HG03066 (cell line): ENCODE data around the gene DPY19L1.
A peak's percentile ranks its signal among the peaks of the same experiment; 100 is the strongest.
"Not testable (repeated sequence)": the region's sequence is repeated elsewhere in the genome, so short reads cannot be mapped to it uniquely, and the experiment has no call there.

Experiments used
- ATAC-seq: cut with Tn5 transposase; IDR thresholded peaks from one replicate; pipeline ENCODE4 v1.9.1; 2021; ENCODE audit warnings: low read depth; ENCODE audit not compliant: unreplicated experiment

Gene DPY19L1

GRCh38 chr7:35037211-35037525 lies at the start of gene DPY19L1:
Gene DPY19L1 (minus strand): TSS chr7:35037485. CDS start chr7:35037394, 91 bp downstream.
- ATAC-seq = no peak

GRCh38 chr7:35079517-35079916 lies 42.2 kb upstream of the DPY19L1 start:
- not testable (repeated sequence) for ATAC-seq

- not testable (repeated sequence) for ATAC-seq
Observed at GRCh38 chr7:35074008-35074407, 36.7 kb upstream of the DPY19L1 start.

- ATAC-seq = not testable (repeated sequence)
Observed at GRCh38 chr7:35072950-35073827, 35.9 kb upstream of the DPY19L1 start.

- ATAC-seq = not testable (repeated sequence)
Observed at GRCh38 chr7:35069084-35069483, 31.8 kb upstream of the DPY19L1 start.

GRCh38 chr7:35065382-35065781 lies 28.1 kb upstream of the DPY19L1 start:
- ATAC-seq = not testable (repeated sequence)

- not testable (repeated sequence) for ATAC-seq
Observed at GRCh38 chr7:35058571-35058970, 21.3 kb upstream of the DPY19L1 start.

- not testable (repeated sequence) for ATAC-seq
Observed at GRCh38 chr7:35057505-35058451, 20.5 kb upstream of the DPY19L1 start.

- ATAC-seq = not testable (repeated sequence)
Observed at GRCh38 chr7:35055733-35056132, 18.4 kb upstream of the DPY19L1 start.

GRCh38 chr7:35053488-35054175 lies 16.3 kb upstream of the DPY19L1 start:
- not testable (repeated sequence) for ATAC-seq

- not testable (repeated sequence) for ATAC-seq
Observed at GRCh38 chr7:35048390-35048789, 11.1 kb upstream of the DPY19L1 start.

- ATAC-seq = not testable (repeated sequence)
Observed at GRCh38 chr7:35047912-35048305, 10.6 kb upstream of the DPY19L1 start.

GRCh38 chr7:35047263-35047911 lies 10.1 kb upstream of the DPY19L1 start:
- ATAC-seq = not testable (repeated sequence)

GRCh38 chr7:35043301-35043700 lies 6.0 kb upstream of the DPY19L1 start:
- not testable (repeated sequence) for ATAC-seq

GRCh38 chr7:35040906-35041305 lies 3.6 kb upstream of the DPY19L1 start:
- ATAC-seq = no peak

- no peak for ATAC-seq
Observed at GRCh38 chr7:35039343-35039742, 2.1 kb upstream of the DPY19L1 start.

GRCh38 chr7:35038354-35038753 lies 1.1 kb upstream of the DPY19L1 start:
- ATAC-seq = no peak

- ATAC-seq = peak; percentile 75
Observed at GRCh38 chr7:35037526-35038341, 449 bp upstream of the DPY19L1 start.
